GM18858 (cell line): ENCODE measurements around the gene PHAF1.
A peak's percentile ranks its signal among the peaks of the same experiment; 100 is the strongest.

Experiments
- ATAC-seq: cut with Tn5 transposase; IDR thresholded peaks from one replicate; pipeline ENCODE4 v1.9.1; 2021; ENCODE audit not compliant: unreplicated experiment

Gene PHAF1

DNA sequence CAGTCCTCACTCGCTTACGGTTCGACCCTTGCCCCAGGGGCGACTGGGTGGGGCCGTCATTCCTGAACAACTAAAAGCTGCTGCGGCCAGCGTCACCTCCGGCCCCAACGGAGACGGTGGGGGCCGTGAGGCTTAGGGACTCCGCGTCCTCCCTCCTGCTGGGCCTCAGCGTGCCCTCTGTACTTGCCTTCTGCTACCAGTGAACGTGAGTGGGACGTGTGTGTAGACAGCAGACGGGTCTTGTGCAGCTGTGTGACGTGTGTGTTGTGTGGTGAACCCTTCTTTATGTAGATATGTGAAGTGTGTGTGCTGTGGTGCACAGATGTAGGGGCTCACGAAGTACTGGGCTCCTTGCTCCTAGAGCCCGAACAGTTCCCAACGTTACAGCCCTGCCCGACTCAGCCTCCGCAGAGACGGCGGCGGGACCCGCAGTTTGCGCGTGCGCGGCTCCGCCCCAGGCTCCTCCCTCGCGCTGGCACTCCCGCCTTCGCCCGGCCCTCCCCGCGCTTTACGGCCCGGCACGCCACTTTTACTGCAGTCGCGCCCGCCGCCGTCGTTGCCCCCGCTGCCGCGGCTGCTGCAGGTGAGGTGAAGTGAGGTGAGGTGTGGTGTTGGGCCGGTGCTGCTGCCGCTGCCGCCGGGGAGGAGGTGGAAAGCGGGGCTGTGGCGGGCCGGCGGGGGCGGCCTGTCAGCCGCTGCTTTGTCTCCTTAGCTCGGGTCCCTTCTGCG, at the start of gene PHAF1:
PHAF1 (plus strand) TSS at position 535 of the 729 bp plus-strand sequence. CDS start 235 bp downstream, outside the sequence.
- peak; percentile 62 for ATAC-seq

GRCh38 chr16:67063008-67063407, 46.7 kb upstream of the PHAF1 start:
- ATAC-seq: no peak

- ATAC-seq: no peak
These were observed 41.5 kb upstream of the PHAF1 start for GRCh38 chr16:67068212-67068753.

DNA sequence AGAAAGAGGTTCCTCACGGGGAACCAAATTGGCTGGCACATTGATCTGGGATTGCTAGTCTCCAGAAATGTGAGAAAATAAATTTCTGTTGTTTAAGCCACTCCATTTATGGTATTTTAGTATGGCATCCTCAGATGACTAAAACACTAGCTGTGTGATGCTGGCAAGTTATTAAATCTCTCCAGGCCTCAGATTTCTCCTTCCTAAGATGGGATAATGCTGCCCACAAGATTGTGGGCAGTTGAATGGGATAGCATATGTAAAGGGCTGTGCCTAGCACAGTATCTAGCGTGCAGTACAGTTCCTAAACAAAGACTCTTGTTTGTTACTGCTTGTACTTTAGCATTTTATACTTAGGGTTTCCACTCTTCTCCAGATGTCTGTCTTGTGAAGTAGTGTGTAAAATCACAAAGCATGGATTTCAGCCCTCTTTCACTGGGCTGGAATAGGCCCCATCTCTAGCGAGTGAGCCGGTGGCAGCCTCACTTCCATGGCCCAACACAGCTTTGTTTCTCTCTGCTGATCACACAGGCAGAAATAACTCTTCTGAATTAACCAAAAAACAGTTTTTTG, 38.2 kb upstream of the PHAF1 start:
- no peak for ATAC-seq

- no peak for ATAC-seq
These were observed 34.4 kb upstream of the PHAF1 start for GRCh38 chr16:67075331-67075730.

- no peak for ATAC-seq
These were observed 31.9 kb upstream of the PHAF1 start for GRCh38 chr16:67077871-67078270.

GRCh38 chr16:67082100-67082499, 27.6 kb upstream of the PHAF1 start:
- no peak for ATAC-seq

GRCh38 chr16:67082891-67083290, 26.9 kb upstream of the PHAF1 start:
- ATAC-seq: no peak

- ATAC-seq: peak; percentile 57
These were observed 25.3 kb upstream of the PHAF1 start for GRCh38 chr16:67084345-67085028.

GRCh38 chr16:67086822-67087221, 22.9 kb upstream of the PHAF1 start:
- no peak for ATAC-seq

GRCh38 chr16:67087291-67087690, 22.4 kb upstream of the PHAF1 start:
- no peak for ATAC-seq

DNA sequence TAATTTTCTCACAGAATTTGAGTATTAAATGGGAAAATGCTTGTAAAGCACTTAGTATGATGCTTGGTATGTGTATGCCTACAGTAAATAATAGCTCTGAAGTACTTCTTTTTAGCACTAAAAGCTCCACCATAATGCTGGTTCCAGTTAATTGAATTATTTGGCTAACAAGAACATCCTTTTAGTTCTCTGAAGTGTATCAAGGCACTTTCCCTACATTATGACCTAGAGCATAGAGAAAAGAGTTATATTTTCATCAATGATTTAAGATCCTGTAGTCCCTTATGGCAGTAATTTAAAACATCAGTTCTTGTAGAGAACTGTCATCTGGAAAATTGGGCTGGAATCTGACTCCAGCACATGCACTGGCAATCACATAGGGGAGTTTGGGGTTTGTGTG, 21.9 kb upstream of the PHAF1 start:
- no peak for ATAC-seq

- no peak for ATAC-seq
These were observed 21.2 kb upstream of the PHAF1 start for GRCh38 chr16:67088551-67088950.

DNA sequence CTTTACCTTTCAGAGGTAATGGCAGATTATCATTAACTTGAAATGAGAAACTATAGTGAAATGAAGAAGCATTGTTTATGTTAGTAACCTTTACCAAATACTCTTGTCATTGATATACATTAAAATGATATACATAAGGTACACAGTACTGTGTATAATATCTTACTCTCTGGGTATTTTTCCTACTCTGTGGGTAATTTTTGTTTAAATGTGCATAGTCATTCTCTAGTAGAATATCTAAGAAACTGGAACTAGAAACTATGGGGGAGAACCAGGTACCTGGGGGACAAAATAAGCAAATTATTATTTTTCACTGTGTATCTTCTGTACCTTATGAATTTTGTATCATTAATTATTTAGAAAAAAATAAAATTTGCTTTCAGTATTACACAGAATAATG, 20.6 kb upstream of the PHAF1 start:
- no peak for ATAC-seq

DNA sequence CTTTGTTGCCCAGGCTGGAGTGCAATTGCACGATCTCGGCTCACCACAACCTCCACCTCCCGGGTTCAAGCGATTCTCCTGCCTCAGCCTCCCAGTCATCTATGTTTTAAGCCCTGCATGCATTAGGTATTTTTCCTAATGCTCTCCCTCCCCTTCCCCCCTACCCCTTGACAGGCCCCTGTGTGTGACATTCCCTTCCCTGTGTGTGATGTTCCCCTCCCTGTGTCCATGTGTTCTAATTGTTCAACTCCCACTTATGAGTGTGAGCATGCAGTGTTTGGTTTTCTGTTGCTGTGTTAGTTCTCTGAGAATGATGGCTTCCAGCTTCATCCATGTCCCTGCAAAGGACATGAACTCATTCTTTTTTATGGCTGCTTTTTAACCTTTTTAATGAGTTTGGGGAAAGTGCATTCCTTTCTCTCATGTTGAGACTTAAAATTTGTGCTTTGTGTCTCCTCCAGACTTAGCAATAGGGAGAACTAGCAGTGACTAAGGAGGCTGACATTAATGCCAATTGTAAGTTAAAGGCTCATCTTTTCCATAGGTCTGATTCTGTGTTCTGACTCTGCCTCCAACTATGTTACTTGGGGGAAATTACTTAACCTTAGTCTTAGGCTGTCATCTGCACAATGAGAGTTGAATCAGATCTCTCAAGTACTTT, 17.7 kb upstream of the PHAF1 start:
- ATAC-seq: no peak

GRCh38 chr16:67093098-67093726, 16.5 kb upstream of the PHAF1 start:
- no peak for ATAC-seq

DNA sequence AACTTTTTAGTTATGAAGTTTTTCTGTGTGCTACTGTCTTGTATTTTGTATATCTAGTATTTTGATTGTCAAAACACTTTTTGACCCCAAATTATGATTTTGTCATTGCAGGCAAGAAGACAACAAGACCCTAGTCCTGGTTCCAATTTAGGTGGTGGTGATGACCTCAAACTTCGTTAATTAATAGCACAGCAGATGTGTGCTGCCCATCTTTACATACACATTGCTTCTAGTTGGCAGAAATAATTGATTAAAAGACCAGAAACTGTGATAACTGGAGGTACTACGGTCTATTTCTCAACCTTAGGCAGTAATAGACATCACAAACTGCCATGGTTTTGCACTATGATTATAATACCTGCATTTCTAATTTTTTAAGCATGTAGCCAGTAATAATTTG, 11.1 kb upstream of the PHAF1 start:
- ATAC-seq: no peak

GRCh38 chr16:67100569-67101310, 9.0 kb upstream of the PHAF1 start:
- ATAC-seq: no peak

- ATAC-seq: no peak
These were observed 8.2 kb upstream of the PHAF1 start for GRCh38 chr16:67101311-67102082.

GRCh38 chr16:67104061-67104460, 5.7 kb upstream of the PHAF1 start:
- no peak for ATAC-seq
